Measurements from ENCODE around the gene ASTN2. TPM values are rescaled to one million over a fixed set of nuclear protein-coding genes. Genes with fewer than 3 reads are reported as not detected.
A peak's percentile ranks its signal among the peaks of the same experiment; 100 is the strongest.

The ASTN2 gene
- polyA plus RNA-seq, 3 donors, result 17.2 to 17.5 (median 17.5) TPM

DNA sequence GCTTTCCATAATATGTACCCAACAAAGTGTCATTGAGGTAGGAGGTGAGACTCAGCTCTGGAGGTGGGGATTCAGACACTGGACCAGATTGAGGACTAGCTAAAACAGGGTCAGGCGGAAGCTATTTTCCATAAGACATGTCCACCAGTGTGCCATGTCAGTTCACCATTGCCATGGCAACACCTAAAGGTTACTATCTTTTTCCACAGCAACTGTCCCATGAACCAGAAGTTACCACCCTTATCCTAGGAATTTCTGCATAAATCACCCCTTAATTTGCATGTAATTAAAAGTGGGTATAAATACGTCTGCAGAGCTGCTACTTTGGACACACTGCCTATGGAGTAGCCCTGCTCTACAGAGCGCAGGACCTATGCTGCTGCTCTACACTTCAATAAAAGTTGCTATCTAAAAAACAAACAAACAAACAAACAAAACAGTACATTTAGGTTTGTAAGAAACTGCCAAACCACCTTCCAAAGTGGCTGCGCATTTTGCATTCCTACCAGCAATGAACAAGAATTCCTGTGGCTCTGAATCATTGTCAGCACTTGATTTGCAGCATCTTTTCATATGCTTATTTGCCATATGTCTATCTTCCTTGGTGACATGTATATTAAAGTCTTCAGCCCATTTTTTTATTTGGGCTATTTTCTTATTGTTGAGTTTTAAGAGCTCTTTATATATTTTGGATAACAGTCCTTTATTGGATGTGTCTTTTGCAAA is 745.7 kb downstream of the ASTN2 start:
- DNase-seq (ENCODE audit: extremely low read depth in 1 of 11, low read depth in 9 of 11, low spot score in 4 of 11), result no peak

DNA sequence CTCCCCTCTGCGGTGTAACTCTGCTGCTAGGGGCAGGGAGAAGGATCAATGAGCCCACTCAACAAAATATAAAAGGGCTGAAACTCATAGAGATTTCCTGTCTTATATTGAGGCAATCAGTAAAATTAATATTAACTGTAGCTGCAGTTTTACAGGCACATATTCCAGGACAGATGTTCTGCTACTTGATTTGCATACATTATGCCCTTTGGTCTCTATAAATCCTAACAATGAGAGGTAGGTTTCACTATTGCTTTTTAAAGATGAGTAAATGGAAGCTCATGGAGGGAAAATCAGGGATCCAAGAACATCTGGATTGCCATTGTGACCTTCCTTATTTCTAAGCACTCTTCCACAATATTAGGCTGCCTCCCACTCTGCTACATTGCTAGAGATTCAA is 751.3 kb downstream of the ASTN2 start:
- DNase-seq (ENCODE audit: extremely low read depth in 1 of 11, low read depth in 9 of 11, low spot score in 4 of 11), result no peak

- DNase-seq (ENCODE audit: extremely low read depth in 1 of 11, low read depth in 9 of 11, low spot score in 4 of 11), result peak in 2 of 11 donors; percentile 12 to 15
Measured at GRCh38 chr9:116662646-116663310, 752.1 kb downstream of the ASTN2 start.

GRCh38 chr9:116661037-116661954 is 753.6 kb downstream of the ASTN2 start:
- peak in 10 of 11 donors; percentile 28 to 65 (median 51) for DNase-seq (ENCODE audit: extremely low read depth in 1 of 11, low read depth in 9 of 11, low spot score in 4 of 11)

DNA sequence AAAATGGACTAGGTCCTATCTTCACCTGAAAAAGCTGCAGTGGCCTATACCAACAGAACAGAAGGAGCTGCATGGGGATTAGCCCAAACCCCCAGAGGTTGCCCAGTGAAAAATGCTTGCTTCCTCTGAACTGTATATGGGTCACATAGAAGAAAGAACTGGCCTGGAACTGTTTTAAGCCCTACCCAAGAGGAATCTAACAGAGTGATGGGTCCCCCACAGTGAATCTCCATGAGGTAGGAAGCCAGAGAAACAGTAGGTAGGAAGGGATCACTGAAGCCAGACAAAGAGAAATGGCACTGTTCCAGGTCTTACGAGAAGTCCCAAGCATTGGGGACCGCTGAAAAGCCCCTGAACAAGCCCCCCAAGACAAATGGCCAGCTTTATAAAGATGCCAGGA is 756.6 kb downstream of the ASTN2 start:
- no peak for DNase-seq (ENCODE audit: extremely low read depth in 1 of 11, low read depth in 9 of 11, low spot score in 4 of 11)

GRCh38 chr9:116656977-116657376 is 757.9 kb downstream of the ASTN2 start:
- no peak for DNase-seq (ENCODE audit: extremely low read depth in 1 of 11, low read depth in 9 of 11, low spot score in 4 of 11)

- DNase-seq (ENCODE audit: extremely low read depth in 1 of 11, low read depth in 9 of 11, low spot score in 4 of 11), result no peak
Measured at GRCh38 chr9:116656501-116656971, 758.3 kb downstream of the ASTN2 start.

- no peak for DNase-seq (ENCODE audit: extremely low read depth in 1 of 11, low read depth in 9 of 11, low spot score in 4 of 11)
Measured at GRCh38 chr9:116654059-116654355, 760.9 kb downstream of the ASTN2 start.

DNA sequence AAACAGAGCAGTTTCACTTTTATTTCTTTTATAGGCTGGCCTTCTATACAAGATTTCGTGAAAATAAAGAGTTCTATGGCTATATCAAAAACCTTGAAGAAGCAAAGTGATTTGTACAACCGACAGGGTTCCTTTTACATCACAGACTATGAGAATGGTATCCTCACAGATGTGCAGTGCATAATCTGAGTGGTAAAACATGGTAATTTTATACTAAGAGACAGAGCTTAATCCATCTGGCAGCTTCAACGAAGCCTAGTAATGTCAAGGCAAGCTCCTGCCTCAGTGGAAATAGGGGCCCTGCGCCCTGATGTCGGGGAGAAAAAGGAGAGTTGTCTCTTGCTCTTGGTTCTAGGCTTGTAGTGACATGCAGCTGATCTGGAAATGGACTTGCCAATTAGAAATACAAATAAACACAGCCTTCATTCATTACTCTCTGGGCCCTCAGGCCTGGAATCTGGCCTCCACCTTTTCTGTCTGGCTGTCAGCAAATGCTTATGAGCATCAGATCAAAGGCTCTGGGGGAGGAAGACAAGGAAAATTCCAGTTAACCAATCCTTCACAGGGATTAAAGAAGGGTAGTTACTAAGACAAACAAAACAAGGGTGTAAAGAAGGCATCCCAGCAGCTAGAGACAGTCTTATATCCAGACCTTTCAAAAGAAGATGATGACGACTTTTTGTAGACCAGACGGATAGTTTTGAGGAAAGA is 761.4 kb downstream of the ASTN2 start:
- no peak for DNase-seq (ENCODE audit: extremely low read depth in 1 of 11, low read depth in 9 of 11, low spot score in 4 of 11)

DNA sequence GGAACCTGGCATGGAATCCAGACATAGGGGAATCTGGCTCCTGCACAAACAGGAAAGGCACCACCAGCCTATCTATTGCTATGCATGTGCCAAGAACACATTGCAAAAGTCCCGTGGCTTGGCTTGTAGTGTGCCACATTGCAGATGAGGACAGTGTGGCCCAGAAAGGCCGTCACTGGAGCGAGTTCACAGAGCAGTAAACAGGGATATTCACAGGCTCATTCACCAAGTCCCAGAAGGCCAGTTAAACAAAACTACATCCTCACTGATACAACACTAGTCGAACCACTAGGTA is 767.4 kb downstream of the ASTN2 start:
- DNase-seq (ENCODE audit: extremely low read depth in 1 of 11, low read depth in 9 of 11, low spot score in 4 of 11), result no peak

- peak in 2 of 11 donors; percentile 11 to 25 for DNase-seq (ENCODE audit: extremely low read depth in 1 of 11, low read depth in 9 of 11, low spot score in 4 of 11)
Measured at GRCh38 chr9:116646661-116647514, 768.0 kb downstream of the ASTN2 start.

DNA sequence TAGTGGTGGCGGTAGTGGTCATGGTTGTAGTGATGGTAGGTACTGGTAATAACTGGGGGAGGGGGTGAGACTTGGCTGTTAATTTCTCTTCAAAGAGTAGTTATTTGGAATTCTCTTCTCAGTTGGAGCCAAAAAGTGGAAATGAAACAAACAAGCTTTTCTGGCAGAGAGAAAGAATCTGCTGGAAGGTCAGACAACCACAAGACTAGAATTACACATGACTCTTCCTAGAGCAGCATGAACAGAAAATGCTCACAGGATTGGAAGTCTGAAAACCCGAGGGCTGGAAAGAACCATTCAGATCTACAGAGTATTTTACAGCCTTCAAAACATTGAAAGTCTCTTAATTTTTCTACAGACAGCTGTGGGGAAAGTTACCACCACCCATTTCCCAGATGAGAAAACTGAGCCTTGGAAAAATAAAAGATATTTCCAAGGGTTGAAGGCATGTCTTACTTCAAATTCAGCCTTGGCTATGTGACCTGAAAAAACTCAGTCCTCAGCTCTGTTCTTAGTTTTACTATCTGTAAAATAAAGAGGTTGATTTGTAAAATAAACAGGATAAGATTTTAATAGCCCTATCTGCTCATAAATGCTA is 770.7 kb downstream of the ASTN2 start:
- no peak for DNase-seq (ENCODE audit: extremely low read depth in 1 of 11, low read depth in 9 of 11, low spot score in 4 of 11)

DNA sequence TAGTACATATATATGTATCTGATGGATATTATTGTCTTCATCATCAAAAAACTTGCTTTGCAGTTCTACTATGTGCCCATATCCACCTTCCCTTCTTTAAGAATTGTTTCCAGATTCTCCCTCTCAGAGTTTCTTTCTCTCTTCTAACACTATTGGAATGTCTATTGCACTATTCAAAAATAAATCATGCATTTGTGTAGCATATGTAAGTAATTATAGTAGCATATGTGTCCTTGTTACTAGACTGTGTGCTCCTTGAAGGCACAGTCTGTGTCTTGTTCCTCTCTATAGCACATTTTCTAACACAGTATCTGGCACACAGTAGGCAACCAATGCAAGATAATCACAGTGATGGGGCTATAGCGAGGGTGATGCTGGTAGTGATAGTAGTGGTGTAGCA is 771.2 kb downstream of the ASTN2 start:
- DNase-seq (ENCODE audit: extremely low read depth in 1 of 11, low read depth in 9 of 11, low spot score in 4 of 11), result no peak

- DNase-seq (ENCODE audit: extremely low read depth in 1 of 11, low read depth in 9 of 11, low spot score in 4 of 11), result no peak
Measured at GRCh38 chr9:116641292-116642059, 773.4 kb downstream of the ASTN2 start.

DNA sequence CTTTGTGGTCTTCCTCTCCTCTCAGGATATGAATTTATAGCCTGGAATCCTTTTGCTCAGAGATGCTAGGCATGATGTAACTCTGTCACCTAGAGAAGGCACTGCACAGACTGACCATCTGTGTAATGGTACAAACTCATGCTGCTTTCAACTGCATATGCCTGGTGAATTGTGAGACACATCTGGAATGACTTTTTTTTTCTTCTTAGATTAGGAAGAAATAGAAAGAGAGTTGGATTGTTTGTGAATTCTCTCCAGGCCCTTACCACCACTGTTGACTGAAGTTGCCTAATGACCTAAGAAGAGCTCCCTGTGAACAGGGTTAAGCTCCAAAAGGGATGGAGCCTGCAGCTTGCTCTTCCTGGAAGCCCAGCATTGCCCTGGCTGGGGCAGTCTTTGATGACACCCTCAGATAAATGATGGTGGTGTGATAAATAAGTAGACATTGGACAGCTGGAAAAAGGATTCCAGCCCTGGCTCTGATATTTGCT is 775.6 kb downstream of the ASTN2 start:
- no peak for DNase-seq (ENCODE audit: extremely low read depth in 1 of 11, low read depth in 9 of 11, low spot score in 4 of 11)

DNA sequence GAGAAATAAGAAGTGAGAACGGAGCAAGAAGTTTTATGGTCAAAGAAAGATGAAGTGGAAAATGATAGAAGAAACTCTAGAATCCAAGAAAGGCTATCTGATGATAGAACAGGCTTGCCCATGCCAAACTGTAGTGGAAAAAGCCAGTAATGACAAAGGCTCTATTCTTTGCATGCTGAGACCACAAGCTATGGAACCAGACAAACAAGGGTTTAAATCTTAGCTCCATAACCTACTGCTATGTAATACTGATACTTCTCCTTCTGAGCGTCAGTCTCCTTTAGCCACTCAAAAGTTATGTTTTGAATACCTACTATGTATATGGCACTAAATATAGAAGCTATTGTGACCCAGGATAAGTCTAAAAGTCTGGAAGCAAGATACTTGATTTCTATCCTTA is 778.9 kb downstream of the ASTN2 start:
- DNase-seq (ENCODE audit: extremely low read depth in 1 of 11, low read depth in 9 of 11, low spot score in 4 of 11), result no peak
